ENCODE measurements around the gene MYOM1.

DNA sequence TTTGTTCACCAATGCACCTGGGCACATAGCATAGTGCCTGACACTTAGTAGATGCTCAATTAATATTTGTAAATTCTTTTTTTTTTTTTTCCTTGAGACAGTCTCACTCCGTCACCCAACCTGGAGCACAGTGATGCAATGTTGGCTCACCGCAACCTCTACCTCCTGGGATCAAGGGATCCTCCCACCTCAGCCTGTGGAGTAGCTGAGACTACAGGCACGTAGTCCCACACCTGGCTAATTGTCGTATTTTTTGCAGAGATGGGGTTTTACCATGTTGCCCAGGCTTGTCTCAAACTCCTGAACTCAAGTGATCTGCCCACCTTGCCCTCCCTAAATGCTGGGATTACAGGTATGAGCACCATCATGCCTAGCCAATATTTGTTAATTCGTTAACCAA, 183.7 kb downstream of the MYOM1 start:
- TF ChIP-seq CTCF (IDR thresholded peaks at IDR 0.05) (no peak), POLR2A (IDR thresholded peaks at IDR 0.05) (no peak)

Measured in Peyer's patch (tissue), 4 donors.